Stimulated activated CD8-positive, alpha-beta memory T cell treated with anti-CD3 and anti-CD28 coated beads, Interleukin-12 subunit alpha, Interleukin-12 subunit beta, amount 100 ng/mL, for 24 hours (primary cell): ENCODE data around the gene MRPS12.
A peak's percentile ranks its signal among the peaks of the same experiment; 100 is the strongest.

Experiments used
- DNase-seq: peaks from one replicate; pipeline ENCODE4 v3.0.0-alpha.2; 2020; ENCODE audit errors: extremely low read depth

MRPS12 gene

GRCh38 chr19:38911388-38912001 is 19.2 kb upstream of the MRPS12 start:
- DNase-seq, result no peak

GRCh38 chr19:38912600-38913514 is 17.9 kb upstream of the MRPS12 start:
- DNase-seq, result no peak

GRCh38 chr19:38913958-38914357 is 16.8 kb upstream of the MRPS12 start:
- no peak for DNase-seq

- no peak for DNase-seq
Measured at GRCh38 chr19:38915329-38916321, 15.1 kb upstream of the MRPS12 start.

- DNase-seq, result no peak
Measured at GRCh38 chr19:38917516-38917915, 13.2 kb upstream of the MRPS12 start.

- DNase-seq, result no peak
Measured at GRCh38 chr19:38917921-38918491, 12.7 kb upstream of the MRPS12 start.

GRCh38 chr19:38918526-38918925 is 12.2 kb upstream of the MRPS12 start:
- no peak for DNase-seq

- DNase-seq, result no peak
Measured at GRCh38 chr19:38919837-38920601, 10.7 kb upstream of the MRPS12 start.

- DNase-seq, result no peak
Measured at GRCh38 chr19:38920602-38921419, 9.9 kb upstream of the MRPS12 start.

GRCh38 chr19:38921420-38922274 is 9.1 kb upstream of the MRPS12 start:
- DNase-seq, result no peak

GRCh38 chr19:38922482-38922881 is 8.3 kb upstream of the MRPS12 start:
- no peak for DNase-seq

GRCh38 chr19:38924388-38924787 is 6.4 kb upstream of the MRPS12 start:
- no peak for DNase-seq

GRCh38 chr19:38928391-38929001 is 2.2 kb upstream of the MRPS12 start:
- no peak for DNase-seq

GRCh38 chr19:38929929-38930775 is 592 bp upstream of the MRPS12 start, which contains the start of gene SARS2:
SARS2 (minus strand) TSS chr19:38930763; CDS start chr19:38930736, 27 bp downstream.
- peak; percentile 71 for DNase-seq

- DNase-seq, result no peak
Measured at GRCh38 chr19:38931521-38931793, 713 bp downstream of the MRPS12 start.

- no peak for DNase-seq
Measured at GRCh38 chr19:38932425-38933179, 1.9 kb downstream of the MRPS12 start.

- DNase-seq, result no peak
Measured at GRCh38 chr19:38933544-38933943, 2.8 kb downstream of the MRPS12 start.
